Esophagus squamous epithelium (tissue), 4 donors: ENCODE measurements around the gene KDM4C.

Experiments
- POLR2A ChIP-seq, 4 donors: fragments of 450-650 bp; IDR thresholded peaks; one replicate each; pipeline ENCODE4 v1.6.1; 2017; ENCODE audit warnings: antibody characterized with exemption in 4 of 4, mild to moderate bottlenecking in 4 of 4, moderate library complexity in 3 of 4
- TF ChIP-seq, protein P1 (sequence below), 6 experiments: fragments of 450-650 bp in 4 of 6; fragments of 200-600 bp in 2 of 6; sonication (generic) in 2 of 6; IDR thresholded peaks; one replicate each; pipeline ENCODE4 v1.5.1; 2016 to 2019; ENCODE audit warnings: antibody characterized with exemption in 6 of 6, mild to moderate bottlenecking in 4 of 6, moderate library complexity in 4 of 6

DNA sequence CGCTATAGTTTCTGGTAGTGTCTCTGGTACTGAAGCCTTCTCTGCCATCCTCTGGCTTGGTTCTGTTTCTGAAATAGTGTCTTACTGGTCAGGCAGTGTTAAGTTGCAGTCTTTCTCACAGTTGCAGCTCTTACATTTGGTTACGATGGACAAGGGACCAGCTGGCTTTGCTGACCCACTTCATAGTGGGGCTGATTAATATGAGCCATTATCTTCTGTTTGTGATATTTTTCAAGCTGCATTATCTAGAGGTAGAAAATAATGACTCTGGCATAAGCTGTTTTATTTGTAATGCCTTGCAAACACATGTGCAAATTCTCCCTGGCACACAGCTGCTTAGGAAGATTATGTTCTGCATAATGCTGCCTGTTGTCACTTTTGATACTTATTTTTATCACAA is 199.1 kb downstream of the KDM4C start:
- no peak for TF ChIP-seq POLR2A (IDR thresholded peaks at IDR 0.05)
- TF ChIP-seq, protein P1, sequence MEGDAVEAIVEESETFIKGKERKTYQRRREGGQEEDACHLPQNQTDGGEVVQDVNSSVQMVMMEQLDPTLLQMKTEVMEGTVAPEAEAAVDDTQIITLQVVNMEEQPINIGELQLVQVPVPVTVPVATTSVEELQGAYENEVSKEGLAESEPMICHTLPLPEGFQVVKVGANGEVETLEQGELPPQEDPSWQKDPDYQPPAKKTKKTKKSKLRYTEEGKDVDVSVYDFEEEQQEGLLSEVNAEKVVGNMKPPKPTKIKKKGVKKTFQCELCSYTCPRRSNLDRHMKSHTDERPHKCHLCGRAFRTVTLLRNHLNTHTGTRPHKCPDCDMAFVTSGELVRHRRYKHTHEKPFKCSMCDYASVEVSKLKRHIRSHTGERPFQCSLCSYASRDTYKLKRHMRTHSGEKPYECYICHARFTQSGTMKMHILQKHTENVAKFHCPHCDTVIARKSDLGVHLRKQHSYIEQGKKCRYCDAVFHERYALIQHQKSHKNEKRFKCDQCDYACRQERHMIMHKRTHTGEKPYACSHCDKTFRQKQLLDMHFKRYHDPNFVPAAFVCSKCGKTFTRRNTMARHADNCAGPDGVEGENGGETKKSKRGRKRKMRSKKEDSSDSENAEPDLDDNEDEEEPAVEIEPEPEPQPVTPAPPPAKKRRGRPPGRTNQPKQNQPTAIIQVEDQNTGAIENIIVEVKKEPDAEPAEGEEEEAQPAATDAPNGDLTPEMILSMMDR (IDR thresholded peaks at IDR 0.05): no peak
